Cardiac fibroblast (primary cell): Measurements from ENCODE around the gene RPL28.

Source experiments
- DNase-seq, 2 donors: peaks; one replicate each; pipeline versions ENCODE4 v3.0.0 to v3.0.0-alpha.2; 2010; ENCODE audit warnings: low read depth in 2 of 2
- H3K4me3 ChIP-seq, 2 donors: replicated peaks in 1 of 2; 1 replicate in 1 of 2; 2 replicates in 1 of 2; pipeline ENCODE4 v1.5.1; 2011; ENCODE audit warnings: low read depth in 2 of 2, low read length in 2 of 2, mild to moderate bottlenecking in 2 of 2, moderate library complexity in 1 of 2
- TF ChIP-seq, protein P1 (sequence below): IDR thresholded peaks from one replicate; pipeline ENCODE4 v1.5.1; 2011; ENCODE audit warnings: low read depth, mild to moderate bottlenecking, low read length, inconsistent platforms

RPL28 gene

GRCh38 chr19:55373993-55374757 lies 11.6 kb upstream of the RPL28 start:
- no peak overlapping the region for H3K4me3 ChIP-seq
- TF ChIP-seq, protein P1, sequence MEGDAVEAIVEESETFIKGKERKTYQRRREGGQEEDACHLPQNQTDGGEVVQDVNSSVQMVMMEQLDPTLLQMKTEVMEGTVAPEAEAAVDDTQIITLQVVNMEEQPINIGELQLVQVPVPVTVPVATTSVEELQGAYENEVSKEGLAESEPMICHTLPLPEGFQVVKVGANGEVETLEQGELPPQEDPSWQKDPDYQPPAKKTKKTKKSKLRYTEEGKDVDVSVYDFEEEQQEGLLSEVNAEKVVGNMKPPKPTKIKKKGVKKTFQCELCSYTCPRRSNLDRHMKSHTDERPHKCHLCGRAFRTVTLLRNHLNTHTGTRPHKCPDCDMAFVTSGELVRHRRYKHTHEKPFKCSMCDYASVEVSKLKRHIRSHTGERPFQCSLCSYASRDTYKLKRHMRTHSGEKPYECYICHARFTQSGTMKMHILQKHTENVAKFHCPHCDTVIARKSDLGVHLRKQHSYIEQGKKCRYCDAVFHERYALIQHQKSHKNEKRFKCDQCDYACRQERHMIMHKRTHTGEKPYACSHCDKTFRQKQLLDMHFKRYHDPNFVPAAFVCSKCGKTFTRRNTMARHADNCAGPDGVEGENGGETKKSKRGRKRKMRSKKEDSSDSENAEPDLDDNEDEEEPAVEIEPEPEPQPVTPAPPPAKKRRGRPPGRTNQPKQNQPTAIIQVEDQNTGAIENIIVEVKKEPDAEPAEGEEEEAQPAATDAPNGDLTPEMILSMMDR: no peak
- DNase-seq: peak in 1 of 2 donors; percentile 64

GRCh38 chr19:55376241-55376933 lies 9.3 kb upstream of the RPL28 start, which contains the start of gene TMEM190:
Gene TMEM190 (plus strand): TSS chr19:55376826. CDS start chr19:55376854, 28 bp downstream.
- H3K4me3 ChIP-seq: no peak within 1 kb of the TSS
- no peak for DNase-seq
- TF ChIP-seq, protein P1: no peak

DNA sequence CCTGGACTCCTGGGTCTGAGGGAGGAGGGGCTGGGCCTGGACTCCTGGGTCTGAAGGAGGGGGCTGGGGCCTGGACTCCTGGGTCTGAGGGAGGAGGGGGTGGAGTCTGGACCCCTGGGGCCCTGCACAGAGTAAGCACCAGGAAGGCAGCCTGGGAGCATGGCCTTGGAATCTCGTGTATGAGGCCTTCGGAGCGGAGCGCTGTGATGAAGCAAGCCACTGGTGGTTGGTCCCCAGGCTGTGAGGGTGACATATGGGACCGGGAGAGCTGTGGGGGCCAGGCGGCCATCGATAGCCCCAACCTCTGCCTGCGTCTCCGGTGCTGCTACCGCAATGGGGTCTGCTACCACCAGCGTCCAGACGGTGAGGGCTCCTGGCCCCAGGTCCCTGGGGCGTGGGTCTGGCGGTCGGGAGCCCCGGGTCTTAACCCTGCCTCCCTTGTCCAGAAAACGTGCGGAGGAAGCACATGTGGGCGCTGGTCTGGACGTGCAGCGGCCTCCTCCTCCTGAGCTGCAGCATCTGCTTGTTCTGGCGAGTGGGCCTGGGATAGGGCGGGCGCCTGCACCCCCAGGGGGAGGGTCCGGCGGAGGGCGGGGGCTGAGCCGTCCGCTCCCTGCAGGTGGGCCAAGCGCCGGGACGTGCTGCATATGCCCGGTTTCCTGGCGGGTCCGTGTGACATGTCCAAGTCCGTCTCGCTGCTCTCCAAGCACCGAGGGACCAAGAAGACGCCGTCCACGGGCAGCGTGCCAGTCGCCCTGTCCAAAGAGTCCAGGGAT lies 8.2 kb upstream of the RPL28 start:
- H3K4me3 ChIP-seq: no peak overlapping the region
- DNase-seq: no peak
- TF ChIP-seq, protein P1: no peak

DNA sequence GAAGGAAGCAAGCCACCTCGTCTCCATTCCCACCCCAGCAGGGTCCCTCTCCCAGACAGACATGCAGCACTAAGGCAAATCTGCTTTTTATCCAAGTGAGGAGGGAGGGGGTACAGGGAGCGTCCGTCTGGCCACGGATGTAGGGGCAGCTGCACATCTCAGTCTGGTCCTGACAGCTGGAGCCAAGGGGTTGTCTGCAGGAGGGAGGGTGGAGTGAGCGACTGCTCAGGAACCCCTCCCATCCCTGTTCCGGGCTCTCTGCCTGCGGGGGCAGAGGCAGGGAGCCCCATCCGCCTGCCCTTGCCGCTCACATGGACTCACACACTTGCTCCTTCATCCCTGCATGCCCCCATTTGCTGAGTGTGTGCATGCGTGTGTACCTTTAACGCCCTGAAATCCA lies 6.6 kb upstream of the RPL28 start:
- DNase-seq: no peak
- TF ChIP-seq, protein P1: no peak

GRCh38 chr19:55382013-55382412 lies 3.7 kb upstream of the RPL28 start:
- DNase-seq: no peak
- H3K4me3 ChIP-seq: no peak overlapping the region
- TF ChIP-seq, protein P1: no peak

More for the DNA sequence above, 6.6 kb upstream of the RPL28 start:
- no peak overlapping the region for H3K4me3 ChIP-seq

DNA sequence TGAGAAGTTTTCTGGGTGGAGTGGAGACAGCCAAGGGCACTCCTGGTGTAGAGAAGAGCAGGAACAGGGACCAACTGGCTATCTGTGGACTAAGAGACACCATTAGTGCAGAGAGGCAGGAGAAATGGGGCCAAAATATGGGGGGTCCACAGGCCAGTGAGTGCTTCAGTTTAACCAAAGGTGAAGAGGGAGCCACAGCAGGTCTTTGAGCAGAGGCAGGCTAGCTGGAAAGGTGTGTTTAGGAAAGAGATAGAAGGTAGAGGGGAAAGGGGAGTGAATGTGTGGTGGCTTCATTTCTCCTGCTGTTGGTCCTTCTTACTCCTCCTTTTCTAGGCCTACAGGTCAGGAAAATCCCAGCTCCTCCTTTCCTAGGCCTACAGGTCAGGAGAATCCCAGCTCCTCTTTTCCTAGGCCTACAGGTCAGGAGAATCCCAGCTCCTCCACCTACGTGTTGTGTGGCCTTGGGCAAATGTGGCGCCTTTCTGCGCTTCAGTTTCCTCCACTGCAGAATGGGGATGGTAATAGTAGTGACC lies 3.1 kb upstream of the RPL28 start:
- TF ChIP-seq, protein P1: no peak
- H3K4me3 ChIP-seq: no peak overlapping the region
- no peak for DNase-seq
